Uterus (tissue), 2 donors: Measurements from ENCODE around the gene SLC48A1.
"Not testable (repeated sequence)": the region's sequence is repeated elsewhere in the genome, so short reads cannot be mapped to it uniquely, and the experiment has no call there.

Source experiments
- CTCF ChIP-seq, 4 experiments: fragments of 200-600 bp in 2 of 4; fragments of 450-650 bp in 2 of 4; sonication (generic) in 2 of 4; IDR thresholded peaks; one replicate each; pipeline ENCODE4 v1.5.1; 2016 to 2019; ENCODE audit warnings: antibody characterized with exemption in 4 of 4, mild to moderate bottlenecking in 2 of 4, moderate library complexity in 1 of 4
- POLR2A ChIP-seq, 2 donors: fragments of 450-650 bp; IDR thresholded peaks; one replicate each; pipeline ENCODE4 v1.6.1; 2016; ENCODE audit warnings: antibody characterized with exemption in 2 of 2, mild to moderate bottlenecking in 1 of 2, moderate library complexity in 1 of 2

GRCh38 chr12:47815447-47815846, 42.4 kb downstream of the SLC48A1 start:
- TF ChIP-seq POLR2A, CTCF (IDR thresholded peaks at IDR 0.05): not testable (repeated sequence)
